Activated T-helper 17 cell treated with anti-CD3 and anti-CD28 coated beads, Interleukin-2, amount 50 U/mL, for 72 hours (primary cell): Measurements from ENCODE around the gene G2E3. TPM values are rescaled to one million over a fixed set of nuclear protein-coding genes. Genes with fewer than 3 reads are reported as not detected.
"Not testable (repeated sequence)": the region's sequence is repeated elsewhere in the genome, so short reads cannot be mapped to it uniquely, and the experiment has no call there.

Source experiments
- ATAC-seq: fragments of 150-1000 bp; cut with Tn5 transposase; replicated peaks from 2 replicates; pipeline ENCODE4 v1.10.0; 2021; ENCODE audit warnings: mild to moderate bottlenecking, moderate library complexity
- H3K27ac Mint-ChIP-seq: one replicate; pipeline ENCODE4 v1.8.0; 2022; ENCODE audit warnings: mixed read lengths
- H3K27me3 Mint-ChIP-seq: one replicate; pipeline ENCODE4 v1.8.0; 2022; ENCODE audit warnings: mixed read lengths
- H3K36me3 Mint-ChIP-seq: one replicate; pipeline ENCODE4 v1.8.0; 2022; ENCODE audit warnings: low read depth, mild to moderate bottlenecking, mixed read lengths
- H3K4me1 Mint-ChIP-seq: one replicate; pipeline ENCODE4 v1.8.0; 2022; ENCODE audit warnings: mixed read lengths
- H3K4me3 Mint-ChIP-seq: one replicate; pipeline ENCODE4 v1.8.0; 2022; ENCODE audit warnings: mild to moderate bottlenecking, mixed read lengths
- H3K9me3 Mint-ChIP-seq: one replicate; pipeline ENCODE4 v1.8.0; 2022; ENCODE audit warnings: mixed read lengths
- total RNA-seq, 2 donors: library from RNA; stranded (reverse); gene quantifications; one replicate each; pipeline ENCODE4 v1.2.3, GENCODE V29; 2022

The G2E3 gene
- total RNA-seq, 2 donors from 2014 or later, result 30.0 to 40.5 TPM

DNA sequence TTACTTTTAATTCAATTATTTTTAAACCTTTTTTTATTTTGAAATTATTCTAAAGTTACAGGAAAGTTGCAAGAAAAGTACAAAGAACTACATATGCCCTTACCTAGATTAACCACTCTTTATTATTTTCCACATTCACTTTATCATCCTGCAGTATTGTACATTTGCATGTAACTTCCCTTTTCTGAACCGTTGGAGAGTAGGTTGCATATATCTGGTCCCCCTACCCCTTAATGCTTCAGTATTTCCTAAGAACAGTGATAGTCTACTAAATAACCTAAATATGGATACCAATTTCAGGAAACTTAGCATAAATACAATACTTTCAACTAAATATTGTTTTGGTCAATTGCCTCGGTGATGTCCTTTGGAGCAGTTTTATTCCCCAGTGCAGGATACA, 15.0 kb downstream of the G2E3 start:
- Mint-ChIP-seq H3K4me1 (peaks cover 56% of the 10 kb centered on the region), H3K27me3 (no peaks in the 10 kb centered on the region), H3K36me3 (peaks cover 8% of the 10 kb centered on the region), H3K9me3 (no peaks in the 10 kb centered on the region), H3K27ac (no peak overlapping the region), H3K4me3 (no peak overlapping the region)
- ATAC-seq, result no peak

DNA sequence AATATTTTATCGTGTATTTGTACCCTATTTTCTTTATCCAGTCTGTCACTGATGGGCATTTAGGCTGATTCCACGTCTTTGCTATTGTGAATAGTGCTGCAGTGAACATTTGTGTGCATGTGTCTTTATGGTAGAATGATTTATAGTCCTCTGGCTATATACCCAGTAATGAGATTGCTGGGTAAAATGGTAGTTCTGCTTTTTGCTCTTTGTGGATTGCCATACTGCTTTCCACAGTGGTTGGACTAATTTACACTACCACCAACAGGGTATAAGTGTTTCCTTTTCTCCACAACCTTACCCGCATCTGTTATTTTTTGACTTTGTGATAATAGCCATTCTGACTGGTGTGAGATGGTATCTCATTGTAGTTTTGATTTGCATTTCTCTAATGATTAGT, 15.8 kb downstream of the G2E3 start:
- not testable (repeated sequence) for H3K4me3 Mint-ChIP-seq, H3K27me3 Mint-ChIP-seq, H3K36me3 Mint-ChIP-seq, ATAC-seq, H3K9me3 Mint-ChIP-seq, H3K27ac Mint-ChIP-seq
- H3K4me1 Mint-ChIP-seq, result peaks cover 48% of the 10 kb centered on the region

DNA sequence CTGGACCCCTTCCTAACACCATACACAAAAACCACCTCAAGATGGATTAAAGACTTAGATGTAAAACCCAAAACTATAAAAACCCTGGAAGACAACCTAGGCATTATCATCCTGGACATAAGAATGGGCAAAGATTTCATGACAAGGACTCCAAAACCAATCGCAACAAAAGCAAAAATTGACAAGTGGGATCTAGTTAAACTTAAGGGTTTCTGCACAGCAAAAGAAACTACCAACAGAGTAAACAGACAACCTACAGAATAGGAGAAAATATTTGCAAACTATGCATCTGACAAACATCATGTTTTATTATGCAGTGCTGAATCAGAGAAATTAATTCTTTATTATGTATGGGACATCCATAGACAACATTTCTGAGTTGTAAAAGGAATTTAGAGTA, 17.4 kb downstream of the G2E3 start:
- not testable (repeated sequence) for H3K27me3 Mint-ChIP-seq, H3K27ac Mint-ChIP-seq, ATAC-seq, H3K4me3 Mint-ChIP-seq, H3K36me3 Mint-ChIP-seq, H3K9me3 Mint-ChIP-seq
- peaks cover 35% of the 10 kb centered on the region for H3K4me1 Mint-ChIP-seq

DNA sequence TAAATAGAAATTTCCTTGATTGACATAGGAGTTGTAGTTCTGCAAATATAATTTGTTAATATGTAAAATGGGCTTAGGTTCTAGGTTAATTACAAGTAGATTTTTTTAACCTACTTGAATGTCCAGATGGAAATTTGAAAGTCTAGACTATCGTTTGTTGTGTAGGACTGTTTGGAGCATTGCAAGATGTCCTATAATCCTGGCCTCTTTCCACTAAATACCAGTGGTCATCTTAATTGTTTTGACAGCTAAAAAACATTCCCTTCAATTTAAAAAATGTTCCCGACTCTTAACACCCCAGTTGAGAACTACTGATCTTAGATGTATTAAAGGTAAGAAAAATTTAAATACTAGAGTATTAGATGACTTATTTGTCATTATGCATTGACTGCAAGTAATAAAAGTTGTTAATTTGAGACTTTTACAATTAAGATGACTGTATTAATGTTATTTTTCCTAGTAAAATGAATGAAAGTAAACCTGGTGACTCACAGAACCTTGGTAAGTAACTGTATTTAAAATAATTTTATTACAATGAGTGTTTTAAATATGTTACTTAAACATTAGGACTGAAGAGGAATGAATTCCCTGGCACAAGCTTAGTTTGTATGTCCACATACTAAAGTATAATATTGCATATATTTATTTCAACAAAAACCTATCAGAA, 21.8 kb downstream of the G2E3 start:
- H3K4me3 Mint-ChIP-seq, result no peak overlapping the region

DNA sequence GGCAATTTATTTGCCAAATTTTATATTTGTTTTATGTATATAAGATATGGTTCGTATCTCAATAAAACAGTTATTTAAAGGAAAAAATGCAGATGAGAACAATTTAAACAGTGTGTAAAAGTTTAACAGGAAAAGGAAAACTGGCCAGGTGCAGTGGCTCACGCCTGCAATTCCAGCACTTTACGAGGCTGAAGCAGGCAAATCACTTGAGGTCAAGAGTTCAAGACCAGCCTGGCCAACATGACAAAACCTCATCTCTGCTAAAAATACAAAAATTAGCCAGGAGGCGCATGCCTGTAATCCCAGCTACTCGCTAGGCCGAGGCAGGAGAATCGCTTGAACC, 22.3 kb downstream of the G2E3 start:
- Mint-ChIP-seq H3K4me3 (no peak overlapping the region), H3K36me3 (peaks cover 48% of the 10 kb centered on the region), H3K9me3 (peaks cover 3% of the 10 kb centered on the region), H3K27ac (no peak overlapping the region), H3K27me3 (no peaks in the 10 kb centered on the region), H3K4me1 (peaks cover 21% of the 10 kb centered on the region)
- ATAC-seq, result no peak

More for the DNA sequence above, 21.8 kb downstream of the G2E3 start:
- no peak for ATAC-seq
- no peak overlapping the region for H3K27ac Mint-ChIP-seq
- H3K4me1 Mint-ChIP-seq, result peaks cover 17% of the 10 kb centered on the region
- H3K9me3 Mint-ChIP-seq, result peaks cover 3% of the 10 kb centered on the region
- H3K27me3 Mint-ChIP-seq, result no peaks in the 10 kb centered on the region
- H3K36me3 Mint-ChIP-seq, result peaks cover 43% of the 10 kb centered on the region

DNA sequence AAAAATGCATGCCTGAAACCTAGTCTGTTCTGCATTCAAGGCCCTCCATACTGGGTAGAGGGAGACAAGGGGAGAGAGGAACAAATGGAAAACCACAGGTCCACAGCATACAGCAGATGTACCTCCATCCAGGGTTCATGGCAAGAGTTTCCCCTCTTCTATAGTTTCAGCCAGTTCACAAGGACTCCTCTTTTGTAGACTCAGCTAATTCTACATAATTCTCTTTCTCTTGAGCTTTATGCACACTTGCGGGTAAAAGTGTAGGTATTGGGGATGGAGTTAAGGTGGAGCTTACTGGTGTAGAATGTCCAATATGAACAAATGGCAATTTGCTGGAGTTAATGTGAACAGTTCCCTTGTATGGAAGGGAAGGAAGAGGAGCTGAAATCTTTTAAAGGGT, 23.4 kb downstream of the G2E3 start:
- Mint-ChIP-seq H3K36me3 (peaks cover 56% of the 10 kb centered on the region), H3K27ac (no peak overlapping the region), H3K4me1 (peaks cover 19% of the 10 kb centered on the region), H3K4me3 (no peak overlapping the region), H3K27me3 (no peaks in the 10 kb centered on the region), H3K9me3 (peaks cover 3% of the 10 kb centered on the region)
- ATAC-seq, result no peak

DNA sequence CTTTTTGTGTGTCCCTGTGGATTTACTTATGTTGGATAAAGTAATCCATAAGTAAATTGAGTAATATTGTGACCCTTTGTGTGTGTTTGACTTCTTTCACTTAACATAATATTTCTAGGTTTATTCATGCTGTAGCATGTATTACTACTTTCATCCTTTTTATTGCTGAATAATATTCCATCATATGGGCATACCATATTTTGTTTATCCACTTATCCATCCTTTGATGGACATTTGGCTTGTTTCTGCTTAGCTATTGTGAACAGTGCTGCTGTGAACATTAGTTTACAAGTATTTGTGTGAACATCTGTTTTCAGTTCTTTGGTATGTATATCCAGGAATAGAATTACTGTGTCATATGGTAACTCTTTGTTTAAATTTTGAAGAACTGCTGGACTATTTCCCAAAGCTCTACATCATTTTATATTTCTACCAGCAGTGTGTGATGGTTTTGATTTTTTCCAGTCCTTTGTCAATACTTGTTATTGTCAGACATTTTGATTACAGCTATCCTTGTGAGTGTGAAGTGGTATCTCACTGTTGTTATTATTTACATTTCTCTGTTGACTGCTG, 25.2 kb downstream of the G2E3 start:
- Mint-ChIP-seq H3K4me3 (no peak overlapping the region), H3K4me1 (peaks cover 12% of the 10 kb centered on the region), H3K27ac (no peak overlapping the region), H3K27me3 (no peaks in the 10 kb centered on the region), H3K9me3 (peaks cover 3% of the 10 kb centered on the region), H3K36me3 (peaks cover 73% of the 10 kb centered on the region)
- no peak for ATAC-seq

DNA sequence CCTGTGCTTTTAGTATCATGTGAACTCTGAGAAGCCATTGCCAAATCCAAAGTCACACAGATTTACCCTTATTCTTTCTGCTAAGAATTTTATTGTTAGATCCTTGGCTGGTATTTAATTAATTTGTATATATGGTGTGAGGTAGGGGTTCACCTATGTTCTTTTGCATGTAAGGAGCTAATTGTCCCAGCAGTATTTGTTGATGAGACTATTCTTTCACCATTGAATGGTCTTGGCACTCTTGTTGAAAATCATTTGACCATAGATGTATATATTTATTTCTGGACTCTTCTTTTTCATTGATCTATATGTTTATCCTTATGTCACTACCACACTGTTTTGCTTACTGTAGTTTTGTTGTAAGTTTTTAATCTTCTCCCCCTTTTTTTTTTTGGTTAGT, 26.2 kb downstream of the G2E3 start:
- Mint-ChIP-seq H3K4me1 (peaks cover 12% of the 10 kb centered on the region), H3K4me3 (no peak overlapping the region), H3K9me3 (peaks cover 3% of the 10 kb centered on the region), H3K27me3 (no peaks in the 10 kb centered on the region), H3K27ac (no peak overlapping the region), H3K36me3 (peaks cover 83% of the 10 kb centered on the region)
- no peak for ATAC-seq

DNA sequence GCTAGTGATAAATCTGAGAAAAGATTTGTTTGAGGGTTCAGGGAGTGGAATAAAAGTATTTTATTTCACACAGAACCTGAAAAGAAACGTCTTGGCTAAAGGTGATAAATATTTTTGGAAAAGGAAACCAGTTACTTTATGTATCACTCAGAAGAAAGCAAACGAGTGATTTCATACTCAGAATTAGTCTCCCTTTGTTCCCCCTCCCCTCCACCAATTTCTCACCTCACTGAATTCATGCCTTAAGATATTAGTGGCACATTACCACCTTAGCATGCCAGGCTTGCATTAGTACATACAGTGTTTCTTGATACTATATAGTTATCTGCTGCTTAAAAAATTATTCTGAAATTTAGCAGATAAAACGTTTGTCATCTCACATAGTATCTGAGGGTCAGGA, 28.2 kb downstream of the G2E3 start:
- H3K36me3 Mint-ChIP-seq, result peaks cover 95% of the 10 kb centered on the region
- peak; percentile 28 for ATAC-seq
- H3K4me3 Mint-ChIP-seq, result no peak overlapping the region
- H3K9me3 Mint-ChIP-seq, result peaks cover 3% of the 10 kb centered on the region
- H3K27me3 Mint-ChIP-seq, result no peaks in the 10 kb centered on the region
- no peak overlapping the region for H3K27ac Mint-ChIP-seq
- peaks cover 12% of the 10 kb centered on the region for H3K4me1 Mint-ChIP-seq

DNA sequence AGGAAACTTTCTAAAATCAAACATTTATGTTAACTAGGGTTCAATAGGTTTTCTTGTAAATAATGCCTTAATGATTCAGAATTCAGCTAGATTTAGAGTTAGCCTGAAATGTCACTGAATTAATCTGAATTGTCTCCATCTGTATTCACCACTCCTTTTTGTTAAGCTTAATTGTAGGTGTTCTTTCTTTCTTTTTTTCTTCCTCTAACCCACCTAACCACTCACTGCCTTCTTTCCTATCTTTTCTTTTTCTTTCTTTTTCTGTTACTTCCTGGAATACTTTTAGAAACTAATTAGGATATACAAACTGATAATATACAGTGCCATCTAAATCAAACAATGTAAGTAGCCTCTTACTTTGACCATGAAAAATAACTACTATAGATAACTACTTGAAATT, 29.9 kb downstream of the G2E3 start:
- no peak for ATAC-seq
- peaks cover 88% of the 10 kb centered on the region for H3K36me3 Mint-ChIP-seq
- no peak overlapping the region for H3K4me3 Mint-ChIP-seq
- peaks cover 8% of the 10 kb centered on the region for H3K4me1 Mint-ChIP-seq
- no peak overlapping the region for H3K27ac Mint-ChIP-seq
- no peaks in the 10 kb centered on the region for H3K9me3 Mint-ChIP-seq
- H3K27me3 Mint-ChIP-seq, result no peaks in the 10 kb centered on the region

DNA sequence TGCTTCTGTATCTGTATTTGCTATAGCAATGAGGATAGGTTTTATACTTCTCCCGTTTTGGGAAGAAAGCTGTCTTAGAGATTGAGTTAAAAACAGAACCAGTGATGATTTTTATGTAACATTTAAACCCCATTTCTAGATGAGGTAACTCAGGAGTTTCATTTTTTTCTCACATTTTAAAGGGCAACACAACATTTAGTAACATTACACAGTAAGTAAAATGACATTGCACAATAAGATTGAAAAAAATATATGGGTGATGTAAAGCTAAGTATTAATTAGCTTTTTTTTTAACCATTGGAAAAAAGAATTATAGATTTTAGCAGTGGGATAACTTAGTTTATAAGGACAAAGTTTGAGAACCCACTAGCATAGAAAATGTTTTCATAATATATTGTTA, 38.0 kb downstream of the G2E3 start:
- no peak overlapping the region for H3K4me3 Mint-ChIP-seq
- H3K36me3 Mint-ChIP-seq, result peaks cover 69% of the 10 kb centered on the region
- H3K9me3 Mint-ChIP-seq, result no peaks in the 10 kb centered on the region
- H3K27me3 Mint-ChIP-seq, result no peaks in the 10 kb centered on the region
- no peaks in the 10 kb centered on the region for H3K4me1 Mint-ChIP-seq
- H3K27ac Mint-ChIP-seq, result no peak overlapping the region
- no peak for ATAC-seq

DNA sequence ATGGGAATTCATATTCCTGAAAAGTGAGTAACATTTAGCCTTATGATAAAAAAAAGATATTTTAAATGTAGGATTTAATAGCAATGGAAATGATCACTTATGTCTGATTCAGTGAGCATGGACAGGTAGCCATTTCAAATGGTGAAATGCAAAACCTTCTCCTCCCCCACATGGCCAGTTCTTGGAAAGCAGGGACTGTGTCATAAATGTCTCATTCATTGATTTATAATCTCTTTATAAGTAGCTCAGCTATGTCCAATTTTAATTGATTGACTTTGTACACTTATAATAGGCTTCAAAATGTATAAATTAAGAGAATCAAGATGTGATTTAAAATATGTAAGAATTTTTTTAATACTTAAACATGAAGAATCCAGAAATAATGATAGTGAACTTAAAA, 38.5 kb downstream of the G2E3 start:
- no peaks in the 10 kb centered on the region for H3K27me3 Mint-ChIP-seq
- H3K9me3 Mint-ChIP-seq, result no peaks in the 10 kb centered on the region
- H3K4me3 Mint-ChIP-seq, result no peak overlapping the region
- peaks cover 69% of the 10 kb centered on the region for H3K36me3 Mint-ChIP-seq
- no peaks in the 10 kb centered on the region for H3K4me1 Mint-ChIP-seq
- no peak overlapping the region for H3K27ac Mint-ChIP-seq
- no peak for ATAC-seq

DNA sequence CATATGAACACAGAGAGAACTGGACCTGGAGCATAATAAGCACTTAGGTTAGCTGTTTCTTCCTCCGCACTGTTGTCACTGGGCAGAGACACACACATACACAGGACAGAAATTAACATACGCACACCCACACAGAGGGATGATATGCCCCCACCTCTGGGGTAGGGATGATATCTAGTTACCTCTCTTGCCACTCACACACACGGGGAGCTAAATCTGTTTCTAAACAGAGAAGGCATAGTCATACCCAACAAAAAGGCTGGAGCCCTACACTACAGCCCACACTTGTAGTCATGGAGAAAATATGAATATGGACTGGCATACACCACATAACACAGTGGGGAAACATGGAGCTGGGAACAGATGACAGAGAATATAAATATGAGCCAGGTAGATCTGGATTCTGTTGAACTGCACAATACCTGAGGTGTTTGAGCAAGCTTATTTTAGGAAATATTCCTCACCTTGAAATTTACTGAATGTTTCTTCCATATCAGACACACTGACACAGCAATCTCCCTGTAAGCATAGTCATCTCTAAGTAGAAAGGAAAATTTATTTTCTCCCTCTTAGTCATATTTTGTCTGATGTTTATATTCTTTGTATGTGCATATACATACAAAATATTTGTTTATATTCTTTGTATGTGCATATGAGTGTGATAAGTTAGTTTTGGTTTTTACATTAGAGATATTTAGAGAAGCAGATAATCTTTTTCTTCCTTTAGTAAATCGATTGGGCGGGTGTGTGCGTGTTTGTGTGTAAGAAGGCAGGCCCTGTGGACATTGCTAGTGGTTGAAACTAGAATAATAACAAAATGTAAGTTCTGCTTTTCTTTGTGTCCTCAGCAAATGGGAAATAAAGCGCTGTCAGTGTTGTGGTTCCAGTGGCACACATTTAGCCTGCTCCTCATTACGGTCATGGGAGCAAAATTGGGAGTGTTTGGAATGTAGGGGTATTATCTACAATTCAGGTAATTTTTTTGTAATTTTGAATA, 42.3 kb downstream of the G2E3 start:
- Mint-ChIP-seq H3K4me1 (no peaks in the 10 kb centered on the region), H3K4me3 (no peak overlapping the region), H3K27ac (peak overlapping the region; percentile 8), H3K9me3 (no peaks in the 10 kb centered on the region), H3K27me3 (no peaks in the 10 kb centered on the region), H3K36me3 (peaks cover 92% of the 10 kb centered on the region)
- no peak for ATAC-seq

DNA sequence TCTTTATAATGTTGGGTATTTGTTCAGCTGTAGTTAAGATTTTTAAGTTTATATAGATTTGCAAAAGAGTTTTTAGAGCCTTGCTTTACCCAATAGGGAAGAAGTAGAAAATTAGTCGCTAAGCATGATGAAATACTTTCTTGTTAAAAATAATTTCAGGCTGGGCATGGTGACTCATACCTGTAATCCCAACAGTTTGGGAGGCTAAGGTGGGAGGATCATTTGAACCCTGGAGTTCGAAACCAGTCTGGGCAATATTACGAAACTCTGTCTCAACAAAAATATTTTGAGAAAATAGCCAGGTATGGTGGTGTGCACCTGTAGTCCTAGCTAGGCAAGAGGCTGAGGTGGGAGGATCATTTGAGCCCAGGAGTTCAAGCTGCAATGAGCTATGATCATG, 44.4 kb downstream of the G2E3 start:
- H3K9me3 Mint-ChIP-seq, result no peaks in the 10 kb centered on the region
- no peak for ATAC-seq
- no peaks in the 10 kb centered on the region for H3K27me3 Mint-ChIP-seq
- H3K4me3 Mint-ChIP-seq, result no peak overlapping the region
- H3K27ac Mint-ChIP-seq, result no peak overlapping the region
- H3K4me1 Mint-ChIP-seq, result no peaks in the 10 kb centered on the region
- H3K36me3 Mint-ChIP-seq, result peaks cover 89% of the 10 kb centered on the region

DNA sequence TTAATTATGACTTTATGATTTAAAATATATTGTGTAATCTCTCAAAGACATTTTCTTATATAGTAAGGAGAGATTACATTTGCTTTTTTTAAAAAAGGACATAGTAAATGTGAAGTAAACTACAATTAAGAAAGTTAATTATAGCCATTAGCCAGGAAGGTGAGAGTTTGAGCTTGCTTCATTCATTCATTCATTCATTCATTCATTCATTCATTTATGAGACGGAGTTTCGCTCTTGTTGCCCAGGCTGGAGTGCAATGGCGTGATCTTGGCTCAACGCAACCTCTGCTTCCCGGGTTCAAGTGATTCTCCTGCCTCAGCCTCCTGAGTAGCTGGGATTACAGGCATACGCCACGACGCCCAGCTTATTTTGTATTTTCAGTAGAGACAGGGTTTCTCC, 45.7 kb downstream of the G2E3 start:
- not testable (repeated sequence) for H3K4me1 Mint-ChIP-seq, H3K9me3 Mint-ChIP-seq, H3K27ac Mint-ChIP-seq, H3K4me3 Mint-ChIP-seq, ATAC-seq, H3K27me3 Mint-ChIP-seq
- peaks cover 91% of the 10 kb centered on the region for H3K36me3 Mint-ChIP-seq
